ENCODE results near the gene ABCB4. TPM values are rescaled to one million over a fixed set of nuclear protein-coding genes. Genes with fewer than 3 reads are reported as not detected.

Gene ABCB4
- total and polyA plus RNA-seq, 7 experiments from 2014 or later, result 0.27 to 1.5 (median 0.71) TPM; not detected in 3

DNA sequence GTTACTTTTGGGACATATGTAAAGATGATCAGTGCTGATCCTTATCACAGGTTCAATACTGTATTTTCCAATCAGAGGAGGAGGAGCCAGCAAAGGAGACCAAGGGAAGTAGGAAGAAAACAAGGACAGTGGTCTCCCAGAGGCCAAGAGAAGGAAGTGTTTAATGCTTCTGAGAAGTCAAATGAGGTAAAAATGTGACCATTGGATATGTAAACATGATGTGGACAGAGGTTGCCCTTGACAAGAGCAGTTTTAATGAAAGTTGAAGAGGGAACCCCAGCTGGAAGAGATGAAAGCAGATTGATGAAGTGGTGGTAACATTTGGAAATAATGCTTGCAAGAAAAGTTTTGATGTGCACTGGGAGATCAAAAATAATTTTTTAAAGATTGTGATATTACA lies 111.2 kb downstream of the ABCB4 start:
- Histone ChIP-seq H3K36me3 (ENCODE audit: control insufficient read depth in 2 of 3, insufficient read depth in 3 of 3, low read length in 3 of 3) (peaks cover 0 to 9% (median 0%) of the 10 kb centered on the region in 3 experiments), H3K27me3 (ENCODE audit: control insufficient read depth in 2 of 2, insufficient read depth in 2 of 2, low read length in 2 of 2) (no peaks in the 10 kb centered on the region), H3K4me3 (ENCODE audit: low read length) (no peak overlapping the region), H3K9me3 (ENCODE audit: control insufficient read depth in 2 of 3, low read length in 3 of 3) (no peaks in the 10 kb centered on the region), H3K4me1 (ENCODE audit: control insufficient read depth in 2 of 2, insufficient read depth in 2 of 2, low read length in 2 of 2) (peaks cover 0 to 4% of the 10 kb centered on the region in 2 donors), H3K27ac (ENCODE audit: low read depth, low read length) (no peak overlapping the region)
- Mint-ChIP-seq H3K27me3 (no peaks in the 10 kb centered on the region), H3K9me3 (no peaks in the 10 kb centered on the region), H3K36me3 (peaks cover 0 to 7% (median 0%) of the 10 kb centered on the region in 5 donors), H3K4me3 (no peak overlapping the region), H3K4me1 (peaks cover 0 to 4% (median 0%) of the 10 kb centered on the region in 7 donors), H3K27ac (no peak overlapping the region)
- DNase-seq (no peak), ATAC-seq (no peak)
- ChIA-PET CTCF (no interaction called here), POLR2A (no interaction called here)
- intact Hi-C loops (cut with micrococcal nuclease), result no loop called here

DNA sequence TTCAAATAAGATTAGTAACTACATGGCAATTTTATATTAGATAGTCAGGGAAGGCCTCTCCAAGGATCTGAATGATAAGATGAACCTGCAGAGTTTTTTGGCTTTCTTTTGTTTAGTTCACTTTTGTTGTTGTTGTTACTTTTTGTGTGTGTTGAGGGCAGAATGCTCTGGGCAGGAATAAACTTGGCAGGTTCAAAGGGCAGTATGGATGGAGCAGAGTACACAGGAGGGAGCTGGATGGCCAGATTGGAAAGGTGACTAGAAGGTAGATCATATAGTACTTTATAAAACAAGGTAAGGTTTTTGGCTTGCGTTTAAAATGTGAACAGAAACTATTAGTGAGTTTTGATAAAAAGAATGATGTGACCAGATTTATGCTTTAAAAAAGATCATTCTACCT lies 112.1 kb downstream of the ABCB4 start:
- ChIA-PET POLR2A (no interaction called here), CTCF (no interaction called here)
- DNase-seq (no peak), ATAC-seq (no peak)
- Histone ChIP-seq H3K9me3 (ENCODE audit: control insufficient read depth in 2 of 3, low read length in 3 of 3) (no peaks in the 10 kb centered on the region), H3K27me3 (ENCODE audit: control insufficient read depth in 2 of 2, insufficient read depth in 2 of 2, low read length in 2 of 2) (no peaks in the 10 kb centered on the region), H3K4me1 (ENCODE audit: control insufficient read depth in 2 of 2, insufficient read depth in 2 of 2, low read length in 2 of 2) (no peaks in the 10 kb centered on the region), H3K27ac (ENCODE audit: low read depth, low read length) (no peak overlapping the region), H3K4me3 (ENCODE audit: low read length) (no peak overlapping the region), H3K36me3 (ENCODE audit: control insufficient read depth in 2 of 3, insufficient read depth in 3 of 3, low read length in 3 of 3) (peaks cover 0 to 9% (median 0%) of the 10 kb centered on the region in 3 experiments)
- Mint-ChIP-seq H3K9me3 (no peaks in the 10 kb centered on the region), H3K4me1 (no peaks in the 10 kb centered on the region), H3K36me3 (peaks cover 0 to 12% (median 4%) of the 10 kb centered on the region in 5 donors), H3K4me3 (no peak overlapping the region), H3K27me3 (no peaks in the 10 kb centered on the region), H3K27ac (no peak overlapping the region)
- intact Hi-C loops (cut with micrococcal nuclease), result no loop called here

DNA sequence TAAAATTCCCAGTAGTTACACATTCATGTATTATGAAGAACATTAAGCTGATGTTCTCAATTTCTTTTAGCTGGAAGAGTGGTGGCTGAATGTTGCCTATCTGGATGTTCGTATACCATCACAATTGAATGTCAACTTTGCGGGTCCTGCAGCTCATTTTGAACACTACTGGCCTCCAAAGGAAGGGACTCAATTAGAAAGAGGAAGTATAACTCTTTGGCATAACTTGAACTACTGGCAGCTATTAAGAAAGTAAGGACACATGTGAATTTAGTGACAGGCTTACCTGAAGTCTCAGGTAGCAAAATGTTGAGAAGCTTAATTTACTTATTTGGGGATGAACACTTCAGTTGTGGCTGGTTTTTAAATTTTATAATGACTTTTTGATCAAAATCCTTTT lies 114.2 kb downstream of the ABCB4 start:
- intact Hi-C loops (cut with micrococcal nuclease), result no loop called here

DNA sequence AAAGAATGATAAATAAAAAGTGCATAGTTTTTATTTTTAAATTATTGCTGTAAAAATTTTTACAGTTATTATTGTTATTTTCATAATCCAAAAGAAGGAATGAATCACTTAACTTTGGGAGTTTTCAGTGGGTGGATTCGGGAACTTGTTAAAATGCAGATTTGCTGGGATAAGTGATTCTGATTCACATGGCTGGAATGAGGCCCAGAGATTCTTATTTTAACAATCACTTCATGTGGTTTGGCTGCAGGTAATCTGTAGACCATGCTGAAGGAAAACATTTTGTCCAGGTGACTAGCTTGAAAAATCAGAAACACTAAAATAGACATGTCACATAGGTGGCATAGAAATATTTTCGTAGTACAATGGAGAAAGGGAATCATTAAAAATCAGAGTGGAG lies 116.1 kb downstream of the ABCB4 start:
- Histone ChIP-seq H3K27me3 (ENCODE audit: control insufficient read depth in 2 of 2, insufficient read depth in 2 of 2, low read length in 2 of 2) (no peaks in the 10 kb centered on the region), H3K9me3 (ENCODE audit: control insufficient read depth in 2 of 3, low read length in 3 of 3) (peaks cover 0 to 8% (median under 1%) of the 10 kb centered on the region in 3 experiments), H3K27ac (ENCODE audit: low read depth, low read length) (no peak overlapping the region), H3K4me1 (ENCODE audit: control insufficient read depth in 2 of 2, insufficient read depth in 2 of 2, low read length in 2 of 2) (no peaks in the 10 kb centered on the region), H3K36me3 (ENCODE audit: control insufficient read depth in 2 of 3, insufficient read depth in 3 of 3, low read length in 3 of 3) (peaks cover 0 to 20% (median 0%) of the 10 kb centered on the region in 3 experiments), H3K4me3 (ENCODE audit: low read length) (no peak overlapping the region)
- POLR2A ChIA-PET, result no interaction called here
- intact Hi-C loops (cut with micrococcal nuclease), result no loop called here
- CTCF ChIA-PET, result no interaction called here
- Mint-ChIP-seq H3K36me3 (peaks cover 5 to 45% (median 26%) of the 10 kb centered on the region in 5 donors), H3K27me3 (no peaks in the 10 kb centered on the region), H3K27ac (no peak overlapping the region), H3K4me1 (no peaks in the 10 kb centered on the region), H3K9me3 (peaks cover 0 to 13% (median 3%) of the 10 kb centered on the region in 11 donors), H3K4me3 (no peak overlapping the region)
- DNase-seq (no peak), ATAC-seq (no peak)

More for the DNA sequence above, 114.2 kb downstream of the ABCB4 start:
- no peak for ATAC-seq
- Mint-ChIP-seq H3K27me3 (no peaks in the 10 kb centered on the region), H3K9me3 (peaks cover 0 to 5% (median 0%) of the 10 kb centered on the region in 11 donors), H3K36me3 (peaks cover 2 to 25% (median 10%) of the 10 kb centered on the region in 5 donors), H3K27ac (no peak overlapping the region), H3K4me3 (no peak overlapping the region), H3K4me1 (no peaks in the 10 kb centered on the region)
- Histone ChIP-seq H3K4me1 (ENCODE audit: control insufficient read depth in 2 of 2, insufficient read depth in 2 of 2, low read length in 2 of 2) (no peaks in the 10 kb centered on the region), H3K27ac (ENCODE audit: low read depth, low read length) (no peak overlapping the region), H3K36me3 (ENCODE audit: control insufficient read depth in 2 of 3, insufficient read depth in 3 of 3, low read length in 3 of 3) (peaks cover 0 to 9% (median 0%) of the 10 kb centered on the region in 3 experiments), H3K9me3 (ENCODE audit: control insufficient read depth in 2 of 3, low read length in 3 of 3) (no peaks in the 10 kb centered on the region), H3K4me3 (ENCODE audit: low read length) (no peak overlapping the region), H3K27me3 (ENCODE audit: control insufficient read depth in 2 of 2, insufficient read depth in 2 of 2, low read length in 2 of 2) (no peaks in the 10 kb centered on the region)
- POLR2A ChIA-PET, result no interaction called here
- CTCF ChIA-PET, result interaction anchor here (1.0 kb wide), 1 partner anchor 11 kb away, joined by 3 read pairs; no protein-coding TSS in a partner anchor
- no peak for DNase-seq

DNA sequence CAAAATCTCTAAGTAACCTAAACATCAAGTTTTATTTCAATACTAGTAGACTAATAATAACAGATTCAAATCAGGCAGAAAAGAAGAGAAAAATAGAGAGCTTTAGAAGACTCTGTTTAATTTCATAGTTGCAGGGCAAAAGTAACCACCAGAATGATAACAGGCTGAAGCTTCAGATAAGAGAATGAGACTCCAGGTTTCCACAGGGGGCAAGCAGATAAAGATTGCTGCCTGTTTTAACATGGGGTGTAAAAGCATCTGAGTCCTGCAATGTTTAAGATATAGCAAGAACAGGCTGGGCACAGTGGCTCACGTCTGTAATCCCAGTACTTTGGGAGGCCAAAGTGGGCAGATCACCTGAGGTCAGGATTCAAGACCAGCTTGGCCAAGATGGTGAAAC lies 119.0 kb downstream of the ABCB4 start:
- H3K9me3 Mint-ChIP-seq, result peaks cover 0 to 23% (median 5%) of the 10 kb centered on the region in 11 donors
- H3K27me3 ChIP-seq (ENCODE audit: control insufficient read depth in 2 of 2, insufficient read depth in 2 of 2, low read length in 2 of 2), result no peaks in the 10 kb centered on the region
- DNase-seq (no peak), ATAC-seq (no peak)
- H3K4me3 Mint-ChIP-seq, result no peak overlapping the region
- H3K27me3 Mint-ChIP-seq, result no peaks in the 10 kb centered on the region
- H3K4me1 ChIP-seq (ENCODE audit: control insufficient read depth in 2 of 2, insufficient read depth in 2 of 2, low read length in 2 of 2), result no peaks in the 10 kb centered on the region
- H3K36me3 ChIP-seq (ENCODE audit: control insufficient read depth in 2 of 3, insufficient read depth in 3 of 3, low read length in 3 of 3), result peaks cover 0 to 24% (median 0%) of the 10 kb centered on the region in 3 experiments
- peaks cover 0 to 11% (median 4%) of the 10 kb centered on the region in 3 experiments for H3K9me3 ChIP-seq (ENCODE audit: control insufficient read depth in 2 of 3, low read length in 3 of 3)
- ChIA-PET CTCF (no interaction called here), POLR2A (no interaction called here)
- no peaks in the 10 kb centered on the region for H3K4me1 Mint-ChIP-seq
- H3K36me3 Mint-ChIP-seq, result peaks cover 14 to 73% (median 51%) of the 10 kb centered on the region in 5 donors
- intact Hi-C loops (cut with micrococcal nuclease), result no loop called here
- H3K27ac ChIP-seq (ENCODE audit: low read depth, low read length), result no peak overlapping the region
- no peak overlapping the region for H3K27ac Mint-ChIP-seq
- no peak overlapping the region for H3K4me3 ChIP-seq (ENCODE audit: low read length)

DNA sequence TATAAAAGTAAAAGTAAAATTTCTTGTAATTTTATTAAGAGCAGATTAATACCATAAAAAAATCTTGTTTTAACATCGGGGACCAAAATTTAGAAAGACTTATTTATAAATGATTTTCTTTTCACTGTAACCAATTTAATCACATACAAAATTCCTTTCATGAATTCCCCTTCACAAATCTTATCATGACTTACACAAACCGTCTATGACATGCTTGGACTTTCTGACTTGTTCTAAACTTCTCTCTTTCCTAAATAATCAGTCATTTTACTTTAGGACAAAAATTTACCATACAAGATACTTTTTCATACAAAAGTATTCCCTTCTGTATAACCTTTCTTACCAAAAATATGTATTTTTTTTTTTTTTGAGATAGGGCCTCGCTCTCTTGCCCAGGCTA lies 120.7 kb downstream of the ABCB4 start:
- H3K27ac Mint-ChIP-seq, result no peak overlapping the region
- H3K27me3 Mint-ChIP-seq, result no peaks in the 10 kb centered on the region
- CTCF ChIA-PET, result no interaction called here
- H3K36me3 Mint-ChIP-seq, result peaks cover 22 to 85% (median 63%) of the 10 kb centered on the region in 5 donors
- no peaks in the 10 kb centered on the region for H3K4me1 Mint-ChIP-seq
- Histone ChIP-seq H3K36me3 (ENCODE audit: control insufficient read depth in 2 of 3, insufficient read depth in 3 of 3, low read length in 3 of 3) (peaks cover 2 to 33% (median 4%) of the 10 kb centered on the region in 3 experiments), H3K9me3 (ENCODE audit: control insufficient read depth in 2 of 3, low read length in 3 of 3) (peaks cover 0 to 11% (median 4%) of the 10 kb centered on the region in 3 experiments), H3K27ac (ENCODE audit: low read depth, low read length) (no peak overlapping the region), H3K27me3 (ENCODE audit: control insufficient read depth in 2 of 2, insufficient read depth in 2 of 2, low read length in 2 of 2) (no peaks in the 10 kb centered on the region), H3K4me3 (ENCODE audit: low read length) (no peak overlapping the region), H3K4me1 (ENCODE audit: control insufficient read depth in 2 of 2, insufficient read depth in 2 of 2, low read length in 2 of 2) (no peaks in the 10 kb centered on the region)
- intact Hi-C loops (cut with micrococcal nuclease), result no loop called here
- DNase-seq (no peak), ATAC-seq (no peak)
- peaks cover 0 to 23% (median 5%) of the 10 kb centered on the region in 11 donors for H3K9me3 Mint-ChIP-seq
- H3K4me3 Mint-ChIP-seq, result no peak overlapping the region
- POLR2A ChIA-PET, result no interaction called here

Measured in naive thymus-derived CD4-positive, alpha-beta T cell (primary cell).